NCI-H1694 treated with DMSO at 0.1 percent for 48 hours (cell line): ENCODE results near the gene KLRC4.
"Not testable (repeated sequence)": the region's sequence is repeated elsewhere in the genome, so short reads cannot be mapped to it uniquely, and the experiment has no call there.

Experiments used
- DNase-seq: peaks from one replicate; lab custom pipeline; 2025; lab: John Stamatoyannopoulos, UW

KLRC4 gene, protein sequence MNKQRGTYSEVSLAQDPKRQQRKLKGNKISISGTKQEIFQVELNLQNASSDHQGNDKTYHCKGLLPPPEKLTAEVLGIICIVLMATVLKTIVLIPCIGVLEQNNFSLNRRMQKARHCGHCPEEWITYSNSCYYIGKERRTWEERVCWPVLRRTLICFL

DNA sequence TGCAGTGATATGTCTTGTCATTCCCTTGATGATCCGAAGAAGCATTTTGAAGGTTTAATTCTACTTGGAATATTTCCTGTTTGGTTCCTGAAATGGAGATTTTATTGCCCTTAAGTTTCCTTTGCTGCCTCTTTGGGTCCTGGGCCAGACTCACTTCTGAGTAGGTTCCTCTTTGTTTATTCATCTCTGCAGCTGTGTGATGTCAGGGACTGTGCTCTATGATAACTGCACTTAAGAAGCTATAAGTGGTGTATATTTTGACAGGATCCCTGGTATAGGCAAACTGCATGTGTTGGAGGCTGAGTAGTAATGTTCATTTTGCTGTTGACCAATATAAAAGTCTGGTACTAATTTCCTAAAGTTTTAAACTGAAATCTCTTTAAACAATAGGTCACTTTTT, at the start of gene KLRC4:
Gene KLRC4, minus strand, starts transcription at position 366 of the 400 bp plus-strand sequence. Its CDS starts 182 bp downstream, at position 184.
- no peak for DNase-seq

GRCh38 chr12:10457760-10458159, 48.2 kb upstream of the KLRC4 start:
- DNase-seq, result no peak

- DNase-seq, result no peak
Observed at GRCh38 chr12:10456856-10457255, 47.3 kb upstream of the KLRC4 start.

- no peak for DNase-seq
Observed at GRCh38 chr12:10455766-10456165, 46.2 kb upstream of the KLRC4 start.

GRCh38 chr12:10454531-10454930, 45.0 kb upstream of the KLRC4 start:
- DNase-seq, result no peak

DNA sequence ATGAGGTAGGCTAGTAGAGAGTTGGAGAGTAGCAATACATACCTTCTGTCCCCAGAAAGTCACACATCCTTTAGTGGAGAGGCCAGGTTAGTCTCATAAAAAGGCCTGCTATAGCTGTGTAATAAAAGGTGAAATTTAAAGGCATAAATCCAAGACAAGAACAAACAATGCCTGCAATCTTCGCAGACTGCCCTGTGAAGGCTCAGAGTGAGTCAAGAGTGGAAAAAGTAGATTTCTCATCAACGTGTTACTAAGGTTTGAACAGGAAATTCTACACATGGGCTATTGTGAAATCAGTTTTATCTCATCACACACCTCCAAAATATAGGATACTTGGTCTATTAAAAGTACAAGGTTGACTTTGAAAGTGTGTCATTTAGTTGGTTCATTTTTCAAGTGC, 43.6 kb upstream of the KLRC4 start, which contains the start of gene KLRC1:
Gene KLRC1, minus strand, starts transcription at position 222 of the 400 bp plus-strand sequence. CDS start 2,221 bp downstream, outside the sequence.
- DNase-seq, result no peak

GRCh38 chr12:10448236-10448635, 38.7 kb upstream of the KLRC4 start:
- DNase-seq, result no peak

GRCh38 chr12:10446052-10446451, 36.5 kb upstream of the KLRC4 start:
- not testable (repeated sequence) for DNase-seq

DNA sequence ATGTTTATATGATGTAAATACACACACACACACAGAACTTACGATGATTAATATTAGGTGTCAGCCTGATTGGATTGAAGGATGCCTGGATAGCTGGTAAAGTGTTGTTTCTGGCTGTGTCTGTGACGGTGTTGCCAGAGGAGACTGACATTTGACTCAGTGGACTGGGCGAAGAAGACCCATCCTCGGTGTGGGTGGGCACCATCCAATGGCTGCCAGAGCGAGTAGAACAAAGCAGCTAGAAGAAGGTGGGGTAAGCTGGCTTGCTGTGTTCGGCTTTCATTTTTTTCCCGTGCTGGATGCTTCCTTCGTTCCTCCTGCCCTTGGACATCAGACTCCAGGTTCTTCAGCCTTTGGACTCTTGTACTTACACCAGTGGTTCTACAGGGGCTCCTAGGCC, 31.6 kb upstream of the KLRC4 start:
- not testable (repeated sequence) for DNase-seq

GRCh38 chr12:10439608-10440274, 30.2 kb upstream of the KLRC4 start:
- DNase-seq, result not testable (repeated sequence)

- DNase-seq, result not testable (repeated sequence)
Observed at GRCh38 chr12:10437601-10438000, 28.0 kb upstream of the KLRC4 start.

DNA sequence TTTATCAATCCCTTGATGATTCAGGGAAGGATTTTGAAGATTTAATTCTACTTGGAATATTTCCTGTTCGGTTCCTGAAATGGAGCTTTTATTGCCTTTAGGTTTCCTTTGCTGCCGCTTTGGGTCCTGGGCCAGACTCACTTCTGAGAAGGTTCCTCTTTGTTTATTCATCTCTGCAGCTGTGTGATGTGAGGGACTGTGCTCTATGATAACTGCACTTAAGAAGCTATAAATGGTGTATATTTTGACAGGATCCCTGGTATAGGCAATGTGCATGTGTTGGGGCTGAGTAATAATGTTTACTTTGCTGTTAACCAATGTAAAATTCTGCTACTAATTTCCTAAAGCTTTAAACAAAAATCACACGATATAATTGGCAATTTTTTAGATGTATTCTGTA, 26.3 kb upstream of the KLRC4 start, which contains the start of gene KLRC2:
Gene KLRC2, minus strand, starts transcription at position 195 of the 400 bp plus-strand sequence. Its CDS starts 24 bp downstream, at position 171.
- DNase-seq, result not testable (repeated sequence)

DNA sequence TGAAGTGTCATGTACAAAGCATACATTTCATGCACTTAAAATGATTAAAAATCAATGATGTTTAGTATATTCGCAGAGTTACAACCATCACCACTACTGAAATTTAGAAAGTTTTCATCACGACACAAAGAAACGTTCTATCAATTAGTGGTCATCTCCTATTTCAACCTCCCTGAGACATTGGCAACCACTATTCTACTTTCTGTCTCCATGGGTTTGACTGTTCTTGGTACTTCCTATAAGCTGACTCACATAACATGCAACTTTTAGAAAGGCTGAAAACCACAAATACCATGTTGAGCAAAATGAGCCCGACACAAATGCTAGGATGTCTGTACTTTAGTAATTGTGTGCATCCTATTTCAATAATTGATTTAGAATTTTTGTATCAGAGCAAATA, 21.1 kb upstream of the KLRC4 start:
- DNase-seq, result not testable (repeated sequence)

DNA sequence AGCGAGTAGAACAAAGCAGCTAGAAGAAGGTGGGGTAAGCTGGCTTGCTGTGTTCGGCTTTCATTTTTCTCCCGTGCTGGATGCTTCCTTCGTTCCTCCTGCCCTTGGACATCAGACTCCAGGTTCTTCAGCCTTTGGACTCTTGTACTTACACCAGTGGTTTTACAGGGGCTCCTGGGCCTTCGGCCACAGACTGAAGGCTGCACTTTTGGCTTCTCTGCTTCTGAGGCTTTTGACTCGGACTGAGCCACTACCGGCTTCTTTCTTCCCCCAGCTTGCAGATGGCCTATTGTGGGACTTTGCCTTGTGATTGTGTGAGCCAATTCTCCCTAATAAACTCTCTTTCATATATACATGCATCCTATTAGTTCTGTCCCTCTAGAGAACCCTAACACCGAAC, 16.4 kb upstream of the KLRC4 start:
- not testable (repeated sequence) for DNase-seq

DNA sequence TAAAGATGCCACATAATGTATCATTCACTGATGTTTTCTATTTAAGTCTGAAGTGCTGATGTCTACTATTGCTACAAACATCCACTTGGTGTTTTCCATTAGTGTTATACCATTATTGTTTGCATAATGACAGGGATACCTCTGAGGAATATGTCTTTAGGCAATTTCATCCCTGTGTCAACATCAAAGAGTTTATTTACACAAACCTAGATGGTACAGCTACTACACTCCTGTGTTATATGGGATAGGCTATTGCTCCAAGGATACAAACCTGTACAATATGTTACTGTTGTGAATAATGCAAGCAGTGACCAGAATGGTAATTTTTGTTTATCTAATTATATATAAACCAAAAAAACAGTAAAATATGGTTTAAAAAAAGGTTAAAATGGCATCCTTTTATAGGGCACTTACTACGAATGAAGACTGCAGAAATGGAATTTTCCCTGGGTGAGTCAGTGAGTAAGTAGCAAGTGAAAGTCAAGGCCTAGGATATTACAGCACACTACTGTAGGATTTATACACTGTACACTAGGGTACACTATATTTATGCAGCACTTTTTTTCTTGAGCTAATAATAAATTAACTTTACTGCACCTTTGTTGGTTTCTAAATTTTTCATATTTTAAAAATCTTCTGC, 14.8 kb upstream of the KLRC4 start:
- not testable (repeated sequence) for DNase-seq

- DNase-seq, result not testable (repeated sequence)
Observed at GRCh38 chr12:10422159-10422558, 12.6 kb upstream of the KLRC4 start.

- DNase-seq, result not testable (repeated sequence)
Observed at GRCh38 chr12:10420334-10420733, 10.8 kb upstream of the KLRC4 start, which contains the start of gene KLRC3. Gene KLRC3 (minus strand): TSS chr12:10420595. CDS start chr12:10420550, 45 bp downstream.

- no peak for DNase-seq
Observed at GRCh38 chr12:10408842-10409241, 715 bp downstream of the KLRC4 start.

- DNase-seq, result no peak
Observed at GRCh38 chr12:10406725-10407124, 2.8 kb downstream of the KLRC4 start.

DNA sequence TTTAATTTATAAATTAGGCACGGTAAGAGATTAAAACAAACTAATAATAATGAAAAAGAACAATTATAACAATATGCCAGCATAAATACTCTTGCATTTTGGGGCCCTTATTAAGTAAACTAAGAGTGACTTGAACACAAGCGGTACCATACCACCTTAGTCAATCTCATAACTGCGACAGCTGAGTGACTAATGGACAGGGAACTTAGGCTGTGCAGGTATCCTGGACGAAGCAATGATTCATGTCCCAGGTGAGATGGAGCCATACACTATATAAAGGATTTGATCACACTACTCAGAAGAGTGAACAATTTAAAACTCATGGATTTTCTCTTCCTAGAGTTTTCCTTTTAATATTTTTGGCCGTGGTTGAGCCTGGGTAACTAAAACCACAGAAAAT, 4.3 kb downstream of the KLRC4 start:
- no peak for DNase-seq

- DNase-seq, result no peak
Observed at GRCh38 chr12:10404798-10405197, 4.8 kb downstream of the KLRC4 start.

DNA sequence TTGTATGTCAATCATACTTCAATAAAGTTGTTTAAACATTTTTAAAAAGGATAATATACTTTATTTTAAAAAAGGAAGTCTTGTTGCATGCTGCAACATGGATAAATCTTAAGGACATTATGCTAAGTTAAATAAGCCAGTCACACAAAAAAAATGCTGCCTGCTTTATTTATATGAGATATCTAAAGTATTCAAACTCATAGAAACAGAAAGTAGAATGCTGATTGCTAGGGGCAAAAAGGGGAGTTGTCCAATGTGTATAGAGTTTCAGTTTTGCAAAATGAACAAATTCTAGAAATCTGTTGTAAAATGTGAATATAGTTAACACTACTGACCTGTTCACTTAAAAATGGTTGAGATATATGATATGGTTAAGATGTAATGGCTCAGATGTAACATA, 8.7 kb downstream of the KLRC4 start:
- no peak for DNase-seq

GRCh38 chr12:10398168-10398567, 11.4 kb downstream of the KLRC4 start:
- DNase-seq, result no peak
